Stomach (tissue), 9 donors: ENCODE measurements around the gene MINDY3. TPM values are rescaled to one million over a fixed set of nuclear protein-coding genes. Genes with fewer than 3 reads are reported as not detected.
A peak's percentile ranks its signal among the peaks of the same experiment; 100 is the strongest.

ENCODE experiments used
- DNase-seq, 2 donors: peaks; one replicate each; pipeline versions ENCODE4 v3.0.0 to v3.0.0-alpha.2; 2013 to 2019
- H3K27ac ChIP-seq, 5 donors: fragments of 200-600 bp in 4 of 5; sonication (generic) in 4 of 5; one replicate each; pipeline ENCODE4 v1.5.1; 2013 to 2019; ENCODE audit warnings: mild to moderate bottlenecking in 1 of 5, moderate library complexity in 1 of 5
- H3K27me3 ChIP-seq, 3 donors: fragments of 200-600 bp; sonication (generic); one replicate each; pipeline ENCODE4 v1.5.1; 2017 to 2019; ENCODE audit warnings: mixed run types in 1 of 3
- H3K36me3 ChIP-seq, 4 donors: fragments of 200-600 bp; sonication (generic); 1 replicate in 3 of 4; 2 replicates in 1 of 4; pipeline ENCODE4 v1.5.1; 2016 to 2019
- H3K4me1 ChIP-seq, 4 donors: fragments of 200-600 bp; sonication (generic); one replicate each; pipeline ENCODE4 v1.5.1; 2016 to 2019
- H3K4me3 ChIP-seq, 4 donors: fragments of 200-600 bp; sonication (generic) in 3 of 4; one replicate each; pipeline ENCODE4 v1.5.1; 2016 to 2019; ENCODE audit warnings: mild to moderate bottlenecking in 1 of 4
- H3K9me3 ChIP-seq, 4 donors: fragments of 200-600 bp; sonication (generic); one replicate each; pipeline ENCODE4 v1.5.1; 2016 to 2019
- EP300 ChIP-seq: sonication (generic); formaldehyde crosslinking; IDR thresholded peaks from one replicate; pipeline ENCODE4 v1.6.1; 2017; ENCODE audit warnings: antibody characterized with exemption
- POLR2A ChIP-seq, 4 donors: fragments of 450-650 bp; IDR thresholded peaks; one replicate each; pipeline ENCODE4 v1.6.1; 2016; ENCODE audit warnings: antibody characterized with exemption in 4 of 4, control low read depth in 2 of 4, mild to moderate bottlenecking in 1 of 4, moderate library complexity in 1 of 4
- POLR2AphosphoS5 ChIP-seq, 3 donors: sonication (generic); formaldehyde crosslinking; IDR thresholded peaks; one replicate each; pipeline ENCODE4 v1.6.1; 2016; ENCODE audit warnings: antibody characterized with exemption in 3 of 3
- WGBS, 5 donors: extraction: QIAGEN DNeasy Blood & Tissue Kit in 3 of 5; methylation state at CpG; one replicate each; pipeline versions ENCODE4 v1.1.5 to v1.1.7; 2013 to 2018; 5-methylcytosine and 5-hydroxymethylcytosine counted together
- intact Hi-C: fragments of 100-400 bp; cut with DNase I; formaldehyde crosslinking; loops from one replicate; pipeline ENCODE4 v1.15.1; 2023; ENCODE audit warnings: low total_unique reads
- polyA plus RNA-seq, 3 donors: library from polyadenylated mRNA; stranded (reverse); fragments of 200-250 nt; gene quantifications; one replicate each; pipeline ENCODE4 v1.2.3, GENCODE V29; 2013
- total RNA-seq, 5 donors: library from RNA; depleted of rRNA; stranded (reverse); fragments of >200 nt; gene quantifications; one replicate each; pipeline versions ENCODE4 v1.1.0 to v1.2.3, GENCODE V29; 2014 to 2016
- TF ChIP-seq, protein P1 (sequence below), 7 experiments: fragments of 450-650 bp in 4 of 7; fragments of 200-600 bp in 3 of 7; sonication (generic) in 3 of 7; IDR thresholded peaks; one replicate each; pipeline ENCODE4 v1.5.1; 2016 to 2019; ENCODE audit warnings: antibody characterized with exemption in 7 of 7, control low read depth in 2 of 7, mild to moderate bottlenecking in 1 of 7
- donor health status: healthy with polysubstance abuse.
- donor health status: Bipolar disorder and iron deficiency.
- donor health status: healthy.

MINDY3 gene
- total and polyA plus RNA-seq, 8 donors, result 7.6 to 55.4 (median 17.6) TPM

DNA sequence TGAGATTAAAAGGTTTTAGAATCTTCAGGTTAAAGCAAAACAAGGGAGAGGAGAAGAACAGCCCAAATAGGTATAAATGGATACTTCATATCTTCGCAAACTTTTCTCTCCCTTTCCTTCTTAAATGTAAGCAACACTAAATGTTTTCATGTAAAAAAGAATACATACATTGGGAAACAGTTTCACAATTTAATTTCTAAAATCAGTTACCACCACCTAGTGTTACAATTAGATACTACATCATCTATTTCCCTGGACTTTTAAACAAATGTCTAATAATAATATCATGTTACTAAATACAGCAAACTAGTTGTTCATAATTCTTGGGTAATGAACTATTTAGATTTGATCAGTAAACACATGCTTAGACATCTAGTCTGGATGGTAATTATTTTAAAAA, 35.8 kb downstream of the MINDY3 start:
- no peak overlapping the region for H3K4me3 ChIP-seq
- H3K9me3 ChIP-seq, result no peaks in the 10 kb centered on the region
- TF ChIP-seq EP300 (no peak), POLR2A (IDR thresholded peaks at IDR 0.05) (no peak), POLR2AphosphoS5 (IDR thresholded peaks at IDR 0.05) (no peak)
- TF ChIP-seq, protein P1, sequence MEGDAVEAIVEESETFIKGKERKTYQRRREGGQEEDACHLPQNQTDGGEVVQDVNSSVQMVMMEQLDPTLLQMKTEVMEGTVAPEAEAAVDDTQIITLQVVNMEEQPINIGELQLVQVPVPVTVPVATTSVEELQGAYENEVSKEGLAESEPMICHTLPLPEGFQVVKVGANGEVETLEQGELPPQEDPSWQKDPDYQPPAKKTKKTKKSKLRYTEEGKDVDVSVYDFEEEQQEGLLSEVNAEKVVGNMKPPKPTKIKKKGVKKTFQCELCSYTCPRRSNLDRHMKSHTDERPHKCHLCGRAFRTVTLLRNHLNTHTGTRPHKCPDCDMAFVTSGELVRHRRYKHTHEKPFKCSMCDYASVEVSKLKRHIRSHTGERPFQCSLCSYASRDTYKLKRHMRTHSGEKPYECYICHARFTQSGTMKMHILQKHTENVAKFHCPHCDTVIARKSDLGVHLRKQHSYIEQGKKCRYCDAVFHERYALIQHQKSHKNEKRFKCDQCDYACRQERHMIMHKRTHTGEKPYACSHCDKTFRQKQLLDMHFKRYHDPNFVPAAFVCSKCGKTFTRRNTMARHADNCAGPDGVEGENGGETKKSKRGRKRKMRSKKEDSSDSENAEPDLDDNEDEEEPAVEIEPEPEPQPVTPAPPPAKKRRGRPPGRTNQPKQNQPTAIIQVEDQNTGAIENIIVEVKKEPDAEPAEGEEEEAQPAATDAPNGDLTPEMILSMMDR (IDR thresholded peaks at IDR 0.05), result peak in 5 of 7 experiments; percentile 19 to 53 (median 34)
- peaks cover 0 to 6% (median 0%) of the 10 kb centered on the region in 4 donors for H3K4me1 ChIP-seq
- peak in 1 of 2 donors; percentile 27 for DNase-seq
- intact Hi-C loops, result no loop called here
- H3K27ac ChIP-seq, result no peak overlapping the region
- WGBS, 5 donors, result 44 to 87% (median 75%) methylated on average over 1 of the region's 1 CpG
- no peaks in the 10 kb centered on the region for H3K27me3 ChIP-seq
- peaks cover 0 to 65% (median 42%) of the 10 kb centered on the region in 4 donors for H3K36me3 ChIP-seq

DNA sequence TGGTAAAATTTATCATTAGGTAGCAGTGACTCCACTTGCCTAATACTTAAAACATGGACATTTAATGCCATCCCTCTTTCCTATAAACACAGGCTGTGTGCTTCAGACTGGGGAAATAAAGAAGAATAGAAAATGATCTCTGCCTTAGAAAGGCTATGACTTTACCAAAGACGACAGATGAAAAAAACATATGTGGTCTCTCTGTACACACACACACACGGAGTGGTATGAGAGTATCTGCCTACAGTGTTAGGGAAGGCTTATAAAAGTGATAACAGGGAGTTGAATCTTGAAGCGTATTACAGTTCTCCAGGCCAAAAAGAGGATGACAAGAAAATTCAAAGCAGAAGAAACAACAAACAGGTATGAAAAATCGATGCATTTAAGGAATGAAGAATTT, 38.2 kb downstream of the MINDY3 start:
- TF ChIP-seq, protein P1 (IDR thresholded peaks at IDR 0.05), result no peak
- TF ChIP-seq POLR2AphosphoS5 (IDR thresholded peaks at IDR 0.05) (no peak), EP300 (no peak), POLR2A (IDR thresholded peaks at IDR 0.05) (no peak)
- no peaks in the 10 kb centered on the region for H3K9me3 ChIP-seq
- intact Hi-C loops, result no loop called here
- no peak overlapping the region for H3K4me3 ChIP-seq
- no peak overlapping the region for H3K27ac ChIP-seq
- DNase-seq, result no peak
- H3K27me3 ChIP-seq, result no peaks in the 10 kb centered on the region
- H3K36me3 ChIP-seq, result peaks cover 0 to 48% (median 41%) of the 10 kb centered on the region in 4 donors
- 65 to 83% (median 76%) methylated on average over 4 of the region's 4 CpGs for WGBS, 5 donors
- H3K4me1 ChIP-seq, result peaks cover 0 to 8% (median 0%) of the 10 kb centered on the region in 4 donors

DNA sequence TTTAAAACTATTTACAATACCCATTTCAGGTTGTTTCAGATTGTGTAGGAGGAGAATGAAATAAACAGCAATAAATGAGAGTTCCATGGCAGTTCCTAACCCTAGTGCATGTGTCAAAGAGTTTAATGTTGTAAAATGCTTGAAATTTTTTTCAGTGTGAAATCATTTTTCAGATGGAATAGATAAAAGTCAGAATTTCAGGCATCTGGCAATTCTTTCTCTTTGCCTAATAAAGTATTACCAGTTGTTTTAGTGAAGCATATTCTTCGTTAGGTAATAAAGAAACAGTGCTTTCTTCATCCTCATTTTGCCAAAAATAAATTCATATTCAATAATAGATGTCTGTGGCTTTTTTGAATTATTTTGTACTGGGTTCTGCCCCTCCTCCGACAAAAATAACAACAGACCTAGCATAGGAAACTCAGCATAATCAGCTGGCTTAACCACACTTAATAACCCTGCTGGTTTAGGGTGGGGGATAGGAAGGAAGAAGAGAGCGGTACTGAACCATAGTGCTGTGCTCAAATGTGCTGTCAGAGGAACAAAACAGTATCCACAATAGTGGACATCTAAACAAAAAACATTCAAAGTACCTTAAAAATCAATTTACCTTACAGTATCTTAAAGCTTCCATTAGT, 39.1 kb downstream of the MINDY3 start:
- 76 to 94% (median 86%) methylated on average over 3 of the region's 3 CpGs for WGBS, 5 donors
- intact Hi-C loops, result no loop called here

GRCh38 chr10:15817409-15818046, 42.8 kb downstream of the MINDY3 start:
- WGBS, 5 donors, result 40 to 50% (median 42%) methylated on average over 3 of the region's 3 CpGs
- Histone ChIP-seq H3K36me3 (peaks cover 0 to 55% (median 37%) of the 10 kb centered on the region in 4 donors), H3K27me3 (no peaks in the 10 kb centered on the region), H3K27ac (no peak overlapping the region), H3K4me3 (no peak overlapping the region), H3K4me1 (peaks cover 0 to 8% (median 0%) of the 10 kb centered on the region in 4 donors), H3K9me3 (no peaks in the 10 kb centered on the region)
- intact Hi-C loops, result no loop called here
- DNase-seq, result peak in 1 of 2 donors; percentile 25
- TF ChIP-seq, protein P1 (IDR thresholded peaks at IDR 0.05), result no peak
- TF ChIP-seq EP300 (no peak), POLR2AphosphoS5 (IDR thresholded peaks at IDR 0.05) (no peak), POLR2A (IDR thresholded peaks at IDR 0.05) (no peak)

More for the DNA sequence above, 39.1 kb downstream of the MINDY3 start:
- H3K36me3 ChIP-seq, result peaks cover 0 to 52% (median 41%) of the 10 kb centered on the region in 4 donors
- H3K27me3 ChIP-seq, result no peaks in the 10 kb centered on the region
- peaks cover 0 to 8% (median 0%) of the 10 kb centered on the region in 4 donors for H3K4me1 ChIP-seq
- no peak overlapping the region for H3K4me3 ChIP-seq
- H3K9me3 ChIP-seq, result no peaks in the 10 kb centered on the region
- no peak for TF ChIP-seq POLR2AphosphoS5 (IDR thresholded peaks at IDR 0.05)
- TF ChIP-seq POLR2A (IDR thresholded peaks at IDR 0.05), result no peak
- TF ChIP-seq, protein P1 (IDR thresholded peaks at IDR 0.05), result no peak
- no peak for TF ChIP-seq EP300
- DNase-seq, result no peak
- H3K27ac ChIP-seq, result no peak overlapping the region
